Measurements from ENCODE around the gene SLCO1B3.
A peak's percentile ranks its signal among the peaks of the same experiment; 100 is the strongest.

SLCO1B3 gene

DNA sequence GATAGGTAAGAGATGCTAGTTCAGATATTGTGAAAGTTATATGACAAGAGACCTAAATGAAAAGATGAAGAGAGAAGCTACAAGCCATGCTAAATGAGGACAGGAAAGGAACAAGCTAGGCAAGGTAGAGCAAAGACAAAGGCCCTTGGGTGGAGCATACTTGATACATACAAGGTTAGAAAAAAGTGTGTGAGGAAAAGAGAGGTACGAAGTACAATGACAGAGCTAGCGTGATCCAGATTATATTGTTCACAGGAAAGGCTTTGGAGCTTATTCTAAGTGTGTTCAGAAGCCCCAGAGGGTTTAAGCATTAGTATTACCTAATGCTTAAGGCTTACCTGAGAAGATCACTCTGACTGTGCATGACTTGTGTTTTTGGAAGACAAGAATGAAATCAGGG, 75.0 kb downstream of the SLCO1B3 start:
- Mint-ChIP-seq H3K4me1 (no peaks in the 10 kb centered on the region), H3K27me3 (ENCODE audit: low read depth, poor library complexity) (no peaks in the 10 kb centered on the region), H3K4me3 (no peak overlapping the region), H3K27ac (no peak overlapping the region), H3K9me3 (peaks cover 7% of the 10 kb centered on the region), H3K36me3 (ENCODE audit: low read depth) (no peaks in the 10 kb centered on the region)
- DNase-seq = no peak
- TF ChIP-seq, protein P1, sequence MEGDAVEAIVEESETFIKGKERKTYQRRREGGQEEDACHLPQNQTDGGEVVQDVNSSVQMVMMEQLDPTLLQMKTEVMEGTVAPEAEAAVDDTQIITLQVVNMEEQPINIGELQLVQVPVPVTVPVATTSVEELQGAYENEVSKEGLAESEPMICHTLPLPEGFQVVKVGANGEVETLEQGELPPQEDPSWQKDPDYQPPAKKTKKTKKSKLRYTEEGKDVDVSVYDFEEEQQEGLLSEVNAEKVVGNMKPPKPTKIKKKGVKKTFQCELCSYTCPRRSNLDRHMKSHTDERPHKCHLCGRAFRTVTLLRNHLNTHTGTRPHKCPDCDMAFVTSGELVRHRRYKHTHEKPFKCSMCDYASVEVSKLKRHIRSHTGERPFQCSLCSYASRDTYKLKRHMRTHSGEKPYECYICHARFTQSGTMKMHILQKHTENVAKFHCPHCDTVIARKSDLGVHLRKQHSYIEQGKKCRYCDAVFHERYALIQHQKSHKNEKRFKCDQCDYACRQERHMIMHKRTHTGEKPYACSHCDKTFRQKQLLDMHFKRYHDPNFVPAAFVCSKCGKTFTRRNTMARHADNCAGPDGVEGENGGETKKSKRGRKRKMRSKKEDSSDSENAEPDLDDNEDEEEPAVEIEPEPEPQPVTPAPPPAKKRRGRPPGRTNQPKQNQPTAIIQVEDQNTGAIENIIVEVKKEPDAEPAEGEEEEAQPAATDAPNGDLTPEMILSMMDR (IDR thresholded peaks at IDR 0.05) = no peak

- peaks cover 6% of the 10 kb centered on the region for H3K9me3 Mint-ChIP-seq
These were observed 106.8 kb downstream of the SLCO1B3 start for GRCh38 chr12:20917269-20917668.

DNA sequence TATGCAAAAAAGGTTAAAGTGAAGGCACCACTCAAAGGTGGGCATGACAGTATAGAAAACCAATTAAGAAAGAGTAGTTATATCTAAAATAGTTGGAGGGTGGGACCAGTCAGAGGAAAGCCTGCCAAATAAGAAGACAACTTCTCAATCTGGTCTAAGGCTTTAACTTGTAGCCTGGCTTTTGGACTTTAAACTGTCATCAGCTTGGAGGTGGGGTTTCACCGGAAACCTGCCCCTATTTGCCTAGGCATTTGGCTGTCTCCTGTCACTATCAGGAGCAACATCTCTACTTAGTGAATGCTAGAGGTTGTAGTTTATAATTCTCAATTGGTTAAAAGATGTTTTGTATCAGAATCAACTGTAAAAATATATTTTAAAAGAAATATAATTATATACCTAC, 107.3 kb downstream of the SLCO1B3 start:
- Mint-ChIP-seq H3K9me3 (peaks cover 6% of the 10 kb centered on the region), H3K27ac (no peak overlapping the region), H3K4me3 (no peak overlapping the region), H3K4me1 (no peaks in the 10 kb centered on the region), H3K36me3 (ENCODE audit: low read depth) (no peaks in the 10 kb centered on the region), H3K27me3 (ENCODE audit: low read depth, poor library complexity) (no peaks in the 10 kb centered on the region)
- TF ChIP-seq, protein P1 (IDR thresholded peaks at IDR 0.05) = no peak
- no peak for DNase-seq

More at GRCh38 chr12:20917269-20917668, 106.8 kb downstream of the SLCO1B3 start:
- DNase-seq = no peak
- H3K4me3 Mint-ChIP-seq = no peak overlapping the region
- no peaks in the 10 kb centered on the region for H3K36me3 Mint-ChIP-seq (ENCODE audit: low read depth)
- no peak overlapping the region for H3K27ac Mint-ChIP-seq
- no peaks in the 10 kb centered on the region for H3K27me3 Mint-ChIP-seq (ENCODE audit: low read depth, poor library complexity)
- no peaks in the 10 kb centered on the region for H3K4me1 Mint-ChIP-seq
- TF ChIP-seq, protein P1 (IDR thresholded peaks at IDR 0.05) = no peak

DNA sequence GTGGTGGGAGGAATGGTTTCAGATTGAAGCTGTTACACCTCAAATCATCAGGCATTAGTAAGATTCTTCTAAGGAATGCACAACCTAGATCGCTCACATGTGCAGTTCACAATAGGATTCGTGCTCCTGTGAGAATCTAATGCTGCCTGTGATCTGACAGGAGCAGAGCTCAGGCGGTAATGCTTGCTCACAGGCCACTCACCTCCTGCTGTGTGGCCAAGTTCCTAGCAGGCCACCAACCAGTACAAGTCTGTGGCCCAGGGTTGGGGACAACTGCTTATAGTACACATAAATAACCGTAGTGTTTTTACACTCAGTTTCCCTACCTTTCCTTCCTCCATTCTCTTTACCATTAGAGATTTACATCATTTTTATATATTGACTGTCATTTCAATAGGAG, 121.4 kb downstream of the SLCO1B3 start:
- DNase-seq = no peak
- H3K27me3 Mint-ChIP-seq (ENCODE audit: low read depth, poor library complexity) = peaks cover 4% of the 10 kb centered on the region
- H3K4me3 Mint-ChIP-seq = no peak overlapping the region
- H3K4me1 Mint-ChIP-seq = no peaks in the 10 kb centered on the region
- no peak overlapping the region for H3K27ac Mint-ChIP-seq
- H3K9me3 Mint-ChIP-seq = no peaks in the 10 kb centered on the region
- H3K36me3 Mint-ChIP-seq (ENCODE audit: low read depth) = no peaks in the 10 kb centered on the region
- TF ChIP-seq, protein P1 (IDR thresholded peaks at IDR 0.05) = no peak

DNA sequence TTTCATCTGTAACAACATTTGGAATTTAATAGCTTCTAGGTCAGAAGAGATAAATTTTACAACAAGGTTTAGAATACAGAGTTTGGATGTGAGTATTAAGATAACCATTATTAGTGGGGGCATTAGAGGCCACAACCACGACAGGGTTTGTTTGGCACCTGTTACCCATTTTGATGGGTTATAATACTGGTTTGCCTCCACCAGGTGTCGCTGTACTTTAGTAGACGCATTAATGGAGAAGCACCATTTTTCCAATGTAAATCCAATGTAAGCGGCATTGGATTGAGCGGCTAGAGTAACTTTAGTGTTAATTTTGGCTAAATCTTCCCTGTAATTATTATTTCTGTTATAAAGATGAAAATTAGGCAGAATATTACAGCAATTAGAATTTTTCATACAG, 136.2 kb downstream of the SLCO1B3 start:
- Mint-ChIP-seq H3K27me3 (ENCODE audit: low read depth, poor library complexity) (no peaks in the 10 kb centered on the region), H3K4me1 (peaks cover 4% of the 10 kb centered on the region)

DNA sequence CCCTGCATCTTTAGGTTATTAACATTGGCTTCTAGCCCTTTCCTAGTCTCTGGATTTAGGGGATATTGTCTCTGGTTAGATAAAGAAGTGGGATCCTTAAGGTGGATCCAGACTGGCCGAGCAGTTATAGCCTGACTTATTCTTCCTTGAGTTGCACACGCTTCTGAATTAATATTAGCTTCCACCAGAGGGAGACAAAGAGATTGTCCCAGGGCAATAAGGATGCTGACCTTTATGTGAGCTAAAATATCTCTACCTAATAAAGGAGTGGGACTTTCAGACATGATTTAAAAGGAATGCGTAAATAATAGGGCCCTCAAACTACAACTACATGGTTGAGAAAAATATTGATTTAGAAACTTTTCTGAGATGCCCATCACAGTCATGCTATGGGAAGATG, 139.7 kb downstream of the SLCO1B3 start:
- Mint-ChIP-seq H3K27me3 (ENCODE audit: low read depth, poor library complexity) (no peaks in the 10 kb centered on the region), H3K27ac (no peak overlapping the region), H3K4me1 (peaks cover 1% of the 10 kb centered on the region), H3K9me3 (peaks cover under 1% of the 10 kb centered on the region), H3K4me3 (no peak overlapping the region), H3K36me3 (ENCODE audit: low read depth) (no peaks in the 10 kb centered on the region)
- no peak for DNase-seq
- TF ChIP-seq, protein P1 (IDR thresholded peaks at IDR 0.05) = peak; percentile 34

More for the DNA sequence above, 136.2 kb downstream of the SLCO1B3 start:
- H3K4me3 Mint-ChIP-seq = no peak overlapping the region
- peak; percentile 49 for DNase-seq
- H3K36me3 Mint-ChIP-seq (ENCODE audit: low read depth) = no peaks in the 10 kb centered on the region
- H3K27ac Mint-ChIP-seq = no peak overlapping the region
- peaks cover 14% of the 10 kb centered on the region for H3K9me3 Mint-ChIP-seq
- TF ChIP-seq, protein P1 (IDR thresholded peaks at IDR 0.05) = peak; percentile 65
